Panc1 (cell line): ENCODE measurements around the gene MED25. TPM values are rescaled to one million over a fixed set of nuclear protein-coding genes. Genes with fewer than 3 reads are reported as not detected.

Source experiments
- ATAC-seq: fragments of 200-7000 bp; cut with Tn5 transposase; 2 replicates; pipeline ENCODE4 v1.9.1; 2020; ENCODE audit warnings: mild to moderate bottlenecking, moderate library complexity
- BruUV-seq: library from RNA; stranded (reverse); fragments of 400-500 nt; replicated peaks from 2 replicates; lab custom pipeline; 2021; lab: Mats Ljungman, UMichigan
- CTCF ChIA-PET: fragments of 300-600 bp; sonication (Branson Sonifier 250); formaldehyde crosslinking; loops from one replicate; lab custom pipeline; 2022; ENCODE audit warnings: antibody characterized with exemption; lab: Charles Lee
- POLR2A ChIA-PET: fragments of 300-600 bp; sonication (Branson Sonifier 250); formaldehyde crosslinking; loops from one replicate; lab custom pipeline; 2022; ENCODE audit warnings: antibody characterized with exemption; lab: Charles Lee
- DNase-seq: peaks from one replicate; pipeline ENCODE4 v3.0.0-alpha.2; 2010; ENCODE audit warnings: low read depth, low spot score
- H3K27ac ChIP-seq: 2 replicates; pipeline ENCODE4 v1.5.1; 2011; ENCODE audit warnings: mild to moderate bottlenecking, low read length, inconsistent platforms
- H3K27me3 ChIP-seq: fragments of 200-500 bp; sonication (Bioruptor generic); 2 replicates; pipeline ENCODE4 v1.6.0; 2014; ENCODE audit warnings: low read length, inconsistent platforms; ENCODE audit not compliant: control insufficient read depth, insufficient read depth
- H3K36me3 ChIP-seq: fragments of 200-500 bp; sonication (Bioruptor generic); 2 replicates; pipeline ENCODE4 v1.5.1; 2014; ENCODE audit warnings: inconsistent platforms, mild to moderate bottlenecking, low read length, moderate library complexity; ENCODE audit not compliant: control insufficient read depth, insufficient read depth
- H3K4me1 ChIP-seq: 2 replicates; pipeline ENCODE4 v1.5.1; 2011; ENCODE audit warnings: inconsistent platforms, mild to moderate bottlenecking, low read length, moderate library complexity; ENCODE audit not compliant: control insufficient read depth, insufficient read depth
- H3K4me3 ChIP-seq, 2 experiments: 2 replicates each; pipeline ENCODE4 v1.5.1; 2011 to 2012; ENCODE audit warnings: low read depth in 2 of 2, low read length in 2 of 2, mild to moderate bottlenecking in 2 of 2, inconsistent platforms in 1 of 2, moderate library complexity in 1 of 2
- H3K9me3 ChIP-seq: fragments of 200-500 bp; sonication (Bioruptor generic); 2 replicates; pipeline ENCODE4 v1.5.1; 2014; ENCODE audit warnings: low read depth, mild to moderate bottlenecking, inconsistent platforms, low read length, moderate library complexity; ENCODE audit not compliant: control insufficient read depth, insufficient read depth
- POLR2AphosphoS5 ChIP-seq: IDR thresholded peaks from 2 replicates; pipeline ENCODE4 v1.6.1; 2012; ENCODE audit warnings: mild to moderate bottlenecking, low read depth, low read length, moderate library complexity
- SIN3A ChIP-seq: IDR thresholded peaks from 2 replicates; pipeline ENCODE4 v1.6.1; 2012; ENCODE audit warnings: low read depth, mild to moderate bottlenecking, low read length, moderate library complexity, borderline replicate concordance; ENCODE audit not compliant: insufficient read depth
- TCF7L2 ChIP-seq: IDR thresholded peaks from 2 replicates; pipeline ENCODE4 v1.6.1; 2011; ENCODE audit warnings: mild to moderate bottlenecking, low read depth, low read length, inconsistent platforms
- in situ Hi-C: cut with HindIII; loops from 2 replicates; pipeline ENCODE4 v1.10.0; 2016; ENCODE audit warnings: low sequenced_read_pairs, low pct_unique_long_range_greater_than_20kb
- intact Hi-C: fragments of 100-400 bp; cut with micrococcal nuclease; formaldehyde crosslinking; loops from one replicate; pipeline ENCODE4 v1.10.0; 2022; ENCODE audit not compliant: unreplicated experiment
- total RNA-seq: library from RNA; stranded (reverse); gene quantifications from one replicate; pipeline ENCODE4 v1.2.1, GENCODE V29; 2021; ENCODE audit not compliant: unreplicated experiment
- TF ChIP-seq, protein P1 (sequence below): fragments of 450-650 bp; IDR thresholded peaks from 2 replicates; pipeline ENCODE4 v1.5.1; 2017; ENCODE audit warnings: mild to moderate bottlenecking
- TF ChIP-seq, protein P2 (sequence below), 2 experiments: IDR thresholded peaks; 2 replicates each; pipeline ENCODE4 v1.6.1; 2011 to 2012; ENCODE audit warnings: low read depth in 2 of 2, control low read depth in 1 of 2, low read length in 1 of 2, mild to moderate bottlenecking in 1 of 2, moderate library complexity in 1 of 2; ENCODE audit not compliant: insufficient read depth in 1 of 2

Gene MED25
- total RNA-seq, 1 experiment from 2014 or later, result 52.4 TPM

DNA sequence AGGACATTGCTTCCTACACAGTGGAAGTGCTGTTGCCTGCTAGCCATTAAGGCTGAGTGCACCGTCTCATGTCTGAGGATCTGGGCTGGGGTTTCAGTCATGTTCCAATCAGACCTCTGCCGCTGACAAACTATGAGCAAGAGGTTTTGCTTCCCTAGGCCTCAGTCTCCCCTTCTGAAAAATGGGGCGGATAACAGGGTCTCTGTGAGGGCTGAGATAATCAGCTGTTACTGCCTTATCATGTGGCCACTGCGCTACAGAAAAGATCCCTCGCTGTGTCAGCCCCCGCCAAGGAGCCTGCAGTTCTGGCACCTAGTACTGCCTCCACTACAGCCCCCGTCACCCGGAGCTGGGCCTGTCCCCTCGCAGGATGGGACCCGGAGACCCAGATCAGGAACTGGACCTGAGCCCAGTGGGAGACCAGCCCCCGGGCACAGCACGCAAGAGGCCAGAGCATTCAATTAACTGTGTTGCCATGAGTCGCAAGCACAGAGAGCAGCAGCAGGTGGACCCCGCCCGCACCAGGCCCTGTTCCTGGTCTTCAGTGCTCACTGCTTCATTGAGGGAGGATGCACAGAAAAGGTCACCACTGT lies 52.3 kb downstream of the MED25 start:
- Histone ChIP-seq H3K27me3 (no peaks in the 10 kb centered on the region), H3K27ac (peak overlapping the region; percentile 82), H3K4me1 (peaks cover 22% of the 10 kb centered on the region), H3K36me3 (peaks cover 1% of the 10 kb centered on the region; the same call in 1 of the 2 replicates), H3K9me3 (no peaks in the 10 kb centered on the region), H3K4me3 (peak overlapping the region; percentile 39 to 46)
- BruUV-seq, result no TSS peak
- DNase-seq, result no peak
- intact Hi-C loops, result no loop called here
- ChIA-PET CTCF (no interaction called here), POLR2A (no interaction called here)
- in situ Hi-C loops, result no loop called here
- no peak for ATAC-seq
- TF ChIP-seq, protein P1, sequence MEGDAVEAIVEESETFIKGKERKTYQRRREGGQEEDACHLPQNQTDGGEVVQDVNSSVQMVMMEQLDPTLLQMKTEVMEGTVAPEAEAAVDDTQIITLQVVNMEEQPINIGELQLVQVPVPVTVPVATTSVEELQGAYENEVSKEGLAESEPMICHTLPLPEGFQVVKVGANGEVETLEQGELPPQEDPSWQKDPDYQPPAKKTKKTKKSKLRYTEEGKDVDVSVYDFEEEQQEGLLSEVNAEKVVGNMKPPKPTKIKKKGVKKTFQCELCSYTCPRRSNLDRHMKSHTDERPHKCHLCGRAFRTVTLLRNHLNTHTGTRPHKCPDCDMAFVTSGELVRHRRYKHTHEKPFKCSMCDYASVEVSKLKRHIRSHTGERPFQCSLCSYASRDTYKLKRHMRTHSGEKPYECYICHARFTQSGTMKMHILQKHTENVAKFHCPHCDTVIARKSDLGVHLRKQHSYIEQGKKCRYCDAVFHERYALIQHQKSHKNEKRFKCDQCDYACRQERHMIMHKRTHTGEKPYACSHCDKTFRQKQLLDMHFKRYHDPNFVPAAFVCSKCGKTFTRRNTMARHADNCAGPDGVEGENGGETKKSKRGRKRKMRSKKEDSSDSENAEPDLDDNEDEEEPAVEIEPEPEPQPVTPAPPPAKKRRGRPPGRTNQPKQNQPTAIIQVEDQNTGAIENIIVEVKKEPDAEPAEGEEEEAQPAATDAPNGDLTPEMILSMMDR, result no peak

- ChIA-PET POLR2A (no interaction called here), CTCF (no interaction called here)
- Histone ChIP-seq H3K4me3 (no peak overlapping the region), H3K27ac (no peak overlapping the region; the same call in 1 of the 2 replicates), H3K4me1 (peaks cover 25% of the 10 kb centered on the region), H3K27me3 (no peaks in the 10 kb centered on the region), H3K9me3 (no peaks in the 10 kb centered on the region), H3K36me3 (peaks cover 5% of the 10 kb centered on the region; the same call in 1 of the 2 replicates)
- intact Hi-C loops (no loop called here), in situ Hi-C loops (no loop called here)
- no peak for DNase-seq
- no peak for ATAC-seq
- no TSS peak for BruUV-seq
- TF ChIP-seq, protein P1, result no peak
- TF ChIP-seq SIN3A, result no peak
- no peak for TF ChIP-seq TCF7L2
- TF ChIP-seq, protein P2, sequence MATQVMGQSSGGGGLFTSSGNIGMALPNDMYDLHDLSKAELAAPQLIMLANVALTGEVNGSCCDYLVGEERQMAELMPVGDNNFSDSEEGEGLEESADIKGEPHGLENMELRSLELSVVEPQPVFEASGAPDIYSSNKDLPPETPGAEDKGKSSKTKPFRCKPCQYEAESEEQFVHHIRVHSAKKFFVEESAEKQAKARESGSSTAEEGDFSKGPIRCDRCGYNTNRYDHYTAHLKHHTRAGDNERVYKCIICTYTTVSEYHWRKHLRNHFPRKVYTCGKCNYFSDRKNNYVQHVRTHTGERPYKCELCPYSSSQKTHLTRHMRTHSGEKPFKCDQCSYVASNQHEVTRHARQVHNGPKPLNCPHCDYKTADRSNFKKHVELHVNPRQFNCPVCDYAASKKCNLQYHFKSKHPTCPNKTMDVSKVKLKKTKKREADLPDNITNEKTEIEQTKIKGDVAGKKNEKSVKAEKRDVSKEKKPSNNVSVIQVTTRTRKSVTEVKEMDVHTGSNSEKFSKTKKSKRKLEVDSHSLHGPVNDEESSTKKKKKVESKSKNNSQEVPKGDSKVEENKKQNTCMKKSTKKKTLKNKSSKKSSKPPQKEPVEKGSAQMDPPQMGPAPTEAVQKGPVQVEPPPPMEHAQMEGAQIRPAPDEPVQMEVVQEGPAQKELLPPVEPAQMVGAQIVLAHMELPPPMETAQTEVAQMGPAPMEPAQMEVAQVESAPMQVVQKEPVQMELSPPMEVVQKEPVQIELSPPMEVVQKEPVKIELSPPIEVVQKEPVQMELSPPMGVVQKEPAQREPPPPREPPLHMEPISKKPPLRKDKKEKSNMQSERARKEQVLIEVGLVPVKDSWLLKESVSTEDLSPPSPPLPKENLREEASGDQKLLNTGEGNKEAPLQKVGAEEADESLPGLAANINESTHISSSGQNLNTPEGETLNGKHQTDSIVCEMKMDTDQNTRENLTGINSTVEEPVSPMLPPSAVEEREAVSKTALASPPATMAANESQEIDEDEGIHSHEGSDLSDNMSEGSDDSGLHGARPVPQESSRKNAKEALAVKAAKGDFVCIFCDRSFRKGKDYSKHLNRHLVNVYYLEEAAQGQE (IDR thresholded peaks at IDR 0.05; ENCODE audit: insufficient read depth in 1 of 2, low read depth in 2 of 2, low read length in 1 of 2), result no peak
- TF ChIP-seq POLR2AphosphoS5, result no peak
Observed at GRCh38 chr19:49871349-49871985, 53.4 kb downstream of the MED25 start.
